C4-2B (cell line): Measurements from ENCODE around the gene RASA3.

Source experiments
- CTCF ChIP-seq: fragments of 450-650 bp; conservative IDR thresholded peaks from 2 replicates; pipeline ENCODE4 v1.5.1; 2017; ENCODE audit warnings: mild to moderate bottlenecking
- ZFX ChIP-seq: fragments of 450-650 bp; IDR thresholded peaks from 2 replicates; pipeline ENCODE4 v1.6.1; 2017

GRCh38 chr13:113997845-113998751 is 134.3 kb downstream of the RASA3 start:
- TF ChIP-seq CTCF (no peak), ZFX (no peak)
